ENCODE data around the gene PAPLN.
"Not testable (repeated sequence)": the region's sequence is repeated elsewhere in the genome, so short reads cannot be mapped to it uniquely, and the experiment has no call there.

PAPLN gene

DNA sequence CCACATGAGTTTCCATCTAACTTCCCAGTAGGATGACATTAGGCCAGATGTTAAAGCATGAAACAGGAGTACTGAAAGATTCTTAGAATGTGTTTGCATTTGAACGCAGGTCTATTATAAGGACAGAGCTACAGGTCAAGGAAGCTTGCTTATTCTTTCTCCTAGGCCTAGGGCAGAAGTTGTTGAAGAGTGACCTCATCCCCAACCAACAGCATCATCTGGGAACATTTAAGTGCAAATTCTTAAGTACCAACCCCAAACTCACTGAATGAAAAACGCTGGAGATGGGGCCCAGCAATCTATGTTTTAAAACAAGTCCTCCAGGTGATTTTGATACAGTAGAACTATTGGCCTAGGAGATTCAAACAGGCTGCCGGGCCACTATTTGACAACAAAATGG is 52.4 kb downstream of the PAPLN start:
- no peak for DNase-seq (ENCODE audit: low spot score)

DNA sequence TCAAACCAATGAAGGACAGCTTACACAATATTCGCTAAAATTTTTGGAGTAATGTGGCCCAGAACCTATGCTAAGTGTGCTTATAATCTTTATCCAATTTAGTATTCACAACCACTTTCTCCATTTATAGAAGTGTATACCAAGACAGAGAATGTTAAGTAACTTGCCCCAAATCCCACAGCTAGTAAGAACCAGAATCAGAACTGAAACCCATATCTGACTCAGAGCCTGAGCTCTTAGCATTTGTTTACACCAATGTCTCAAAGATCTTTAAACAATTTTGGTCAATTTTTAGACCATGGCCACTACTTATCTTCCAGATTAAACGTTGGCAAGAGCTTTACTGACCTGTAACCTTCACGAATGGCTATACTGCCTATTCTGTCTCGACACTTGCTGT is 53.0 kb downstream of the PAPLN start:
- DNase-seq (ENCODE audit: low spot score) = no peak

DNA sequence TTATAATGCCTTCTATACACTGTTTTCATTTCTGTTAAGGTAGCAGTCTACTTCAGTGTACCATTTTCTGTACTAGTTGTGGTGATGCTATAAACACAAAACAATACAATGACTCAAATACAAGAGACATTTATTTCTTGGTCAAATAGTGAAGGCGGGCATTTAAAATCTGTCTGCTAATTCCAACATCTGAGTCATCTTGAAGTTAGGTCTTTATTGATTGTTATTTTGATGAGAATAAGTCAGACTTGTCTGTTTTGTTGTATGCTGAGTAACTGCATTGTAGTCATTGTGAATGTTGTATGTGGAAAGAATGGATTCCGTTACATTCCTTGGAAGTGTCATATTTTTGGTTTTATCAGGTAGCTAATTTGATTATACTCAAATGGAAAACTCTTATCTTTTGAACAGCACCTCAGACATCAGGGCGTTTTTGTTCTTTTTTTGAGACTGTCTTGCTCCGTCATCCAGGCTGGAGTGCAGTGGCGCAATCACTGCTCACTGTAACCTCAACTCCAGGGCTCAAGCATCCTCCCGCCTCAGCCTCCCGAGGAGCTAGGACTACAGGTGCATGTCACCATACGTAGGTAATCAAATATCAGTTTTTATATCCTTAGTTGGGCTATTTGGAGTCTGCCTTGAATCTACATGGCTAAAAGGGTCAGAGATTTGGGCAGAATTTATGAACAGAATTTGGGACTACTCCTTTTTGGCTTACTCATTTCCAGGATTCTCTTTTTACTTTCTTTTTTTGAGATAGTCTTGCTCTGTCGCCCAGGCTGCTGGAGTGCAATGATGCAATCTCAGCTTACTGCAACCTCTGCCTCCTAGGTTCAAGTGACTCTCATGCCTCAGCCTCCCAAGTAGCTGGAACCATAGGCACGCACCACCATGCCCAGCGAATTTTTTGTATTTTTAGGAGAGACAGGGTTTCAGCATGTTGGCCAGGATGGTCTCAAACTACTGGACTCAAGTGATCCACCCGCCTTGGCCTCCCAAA is 56.8 kb downstream of the PAPLN start:
- DNase-seq (ENCODE audit: low spot score) = no peak

DNA sequence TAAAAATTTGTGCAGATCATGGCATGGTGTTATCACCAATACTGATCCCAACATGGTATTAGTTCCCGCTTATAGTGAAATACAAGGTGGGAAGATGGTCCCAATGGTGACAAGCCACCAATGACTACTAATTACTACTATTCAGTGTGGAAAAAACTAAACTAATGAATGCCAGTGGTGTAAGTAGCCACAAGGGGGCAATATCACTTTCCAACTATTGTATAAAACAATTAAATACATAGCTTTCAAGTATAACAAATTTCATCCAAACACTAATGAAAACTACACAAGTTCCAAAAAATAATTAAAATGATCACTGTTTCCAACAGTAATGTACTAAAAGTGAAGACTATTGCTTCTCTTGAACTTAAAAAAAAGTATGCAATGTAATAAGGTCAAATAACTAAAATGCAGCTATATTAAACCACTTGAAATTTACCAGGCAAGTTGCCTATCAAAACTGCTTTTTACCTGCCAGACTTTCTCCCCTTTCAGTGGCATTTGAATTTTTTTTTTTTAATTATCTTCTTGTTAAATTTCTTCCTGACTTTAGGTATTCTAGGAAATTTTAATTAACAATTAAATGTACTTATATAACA is 58.0 kb downstream of the PAPLN start:
- DNase-seq (ENCODE audit: low spot score) = peak; percentile 35

DNA sequence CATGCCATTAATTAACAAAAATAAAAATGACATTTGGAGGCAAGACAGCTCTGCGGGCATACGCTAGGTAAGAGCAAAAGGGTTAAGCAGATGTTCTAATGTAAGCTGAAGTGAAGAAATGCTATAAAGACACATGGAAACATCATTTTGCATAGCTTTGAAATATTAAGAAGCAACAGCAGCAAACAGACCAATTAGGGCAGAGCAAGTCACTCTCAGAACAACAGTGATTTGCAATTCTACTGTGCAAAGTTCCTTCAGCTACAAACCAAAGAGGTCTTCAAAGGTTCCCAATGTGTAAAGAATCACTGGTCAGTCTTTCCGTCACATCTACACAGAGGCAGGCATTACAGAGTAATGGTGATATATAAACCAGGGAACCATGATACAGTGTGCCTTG is 68.2 kb downstream of the PAPLN start:
- no peak for DNase-seq (ENCODE audit: low spot score)

DNA sequence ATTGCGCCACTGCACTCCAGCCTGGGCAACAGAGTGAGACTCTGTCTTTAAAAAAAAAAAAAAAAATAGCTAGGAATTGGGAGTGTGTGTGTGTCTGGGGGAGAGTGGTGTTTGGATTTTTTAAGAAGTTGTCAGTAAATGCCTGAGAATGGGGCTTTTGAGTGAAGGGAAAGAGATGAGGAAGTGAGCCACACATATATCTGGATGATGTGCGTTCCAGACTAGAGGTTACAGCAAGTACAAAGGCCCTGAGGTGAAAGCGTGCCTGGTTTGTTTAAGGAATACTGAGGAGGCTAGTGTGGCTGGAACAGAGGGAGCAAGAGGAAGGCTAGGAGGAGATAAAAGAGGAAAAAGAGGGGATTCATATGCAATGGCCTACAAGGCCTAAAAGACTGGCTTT is 70.0 kb downstream of the PAPLN start:
- DNase-seq (ENCODE audit: low spot score) = no peak

DNA sequence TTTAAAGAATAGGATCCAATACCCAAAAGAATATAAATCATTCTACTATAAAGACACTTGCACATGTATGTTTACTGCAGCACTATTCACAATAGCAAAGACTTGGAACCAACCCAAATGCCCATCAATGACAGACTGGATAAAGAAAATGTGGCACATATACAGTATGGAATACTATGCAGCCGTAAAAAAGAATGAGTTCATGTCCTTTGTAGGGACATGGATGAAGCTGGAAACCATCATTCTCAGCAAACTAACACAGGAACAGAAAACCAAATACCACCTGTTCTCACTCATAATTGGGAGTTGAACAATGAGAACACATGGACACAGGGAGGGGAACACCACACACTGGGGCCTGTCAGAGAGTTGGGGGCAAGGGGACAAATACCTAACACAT is 71.9 kb downstream of the PAPLN start:
- not testable (repeated sequence) for DNase-seq (ENCODE audit: low spot score)

DNA sequence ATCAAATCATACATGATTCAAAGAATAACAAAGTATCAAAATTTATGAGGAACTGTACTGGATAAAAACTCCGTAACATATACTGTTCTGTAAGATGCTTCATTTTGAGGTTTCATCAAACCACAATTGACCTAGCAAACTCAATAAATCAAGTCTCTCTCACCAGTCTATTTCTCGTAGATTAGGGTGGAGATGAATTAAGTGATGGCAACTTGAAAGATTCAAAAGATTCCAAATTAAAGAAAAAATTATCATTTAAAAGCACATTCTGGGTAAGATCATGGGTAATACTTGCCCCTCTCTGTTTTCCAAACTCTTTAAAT is 74.4 kb downstream of the PAPLN start:
- no peak for DNase-seq (ENCODE audit: low spot score)

DNA sequence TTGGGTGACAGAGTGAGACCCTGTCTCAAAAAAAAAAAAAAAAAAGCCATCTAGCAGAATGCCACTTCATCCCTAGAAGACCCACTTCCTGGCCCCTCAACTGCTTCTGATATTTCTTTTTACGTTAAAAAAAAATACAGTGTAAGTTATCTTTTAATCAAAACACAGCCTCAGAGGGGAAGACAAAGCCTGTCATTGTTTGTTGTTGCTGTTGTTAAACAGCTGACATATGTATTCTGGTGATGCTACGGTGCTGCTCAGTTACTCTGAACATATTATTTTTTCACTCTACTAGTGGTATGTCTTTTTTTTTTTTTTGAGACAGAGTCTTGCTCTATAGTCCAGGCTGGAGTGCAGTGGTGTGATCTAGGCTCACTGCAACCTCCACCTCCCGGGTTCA is 75.4 kb downstream of the PAPLN start:
- DNase-seq (ENCODE audit: low spot score) = peak; percentile 41

DNA sequence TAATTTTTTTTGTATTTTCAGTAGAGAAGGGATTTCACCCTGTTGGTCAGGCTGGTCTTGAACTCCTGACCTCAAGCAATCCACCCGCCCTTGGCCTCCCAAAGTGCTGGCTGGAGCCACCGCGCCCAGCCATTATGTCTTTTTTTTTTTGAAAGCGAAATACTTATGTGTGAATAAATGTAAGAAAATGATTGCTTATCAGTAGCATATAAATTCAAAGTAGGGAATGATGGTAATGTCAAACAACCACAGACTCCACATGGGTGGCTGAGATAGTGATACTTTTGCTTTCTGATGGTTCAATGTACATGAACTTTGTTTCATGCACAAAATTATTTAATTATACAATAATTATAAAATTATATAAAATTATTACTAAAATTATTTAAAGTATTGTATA is 75.8 kb downstream of the PAPLN start:
- DNase-seq (ENCODE audit: low spot score) = no peak

DNA sequence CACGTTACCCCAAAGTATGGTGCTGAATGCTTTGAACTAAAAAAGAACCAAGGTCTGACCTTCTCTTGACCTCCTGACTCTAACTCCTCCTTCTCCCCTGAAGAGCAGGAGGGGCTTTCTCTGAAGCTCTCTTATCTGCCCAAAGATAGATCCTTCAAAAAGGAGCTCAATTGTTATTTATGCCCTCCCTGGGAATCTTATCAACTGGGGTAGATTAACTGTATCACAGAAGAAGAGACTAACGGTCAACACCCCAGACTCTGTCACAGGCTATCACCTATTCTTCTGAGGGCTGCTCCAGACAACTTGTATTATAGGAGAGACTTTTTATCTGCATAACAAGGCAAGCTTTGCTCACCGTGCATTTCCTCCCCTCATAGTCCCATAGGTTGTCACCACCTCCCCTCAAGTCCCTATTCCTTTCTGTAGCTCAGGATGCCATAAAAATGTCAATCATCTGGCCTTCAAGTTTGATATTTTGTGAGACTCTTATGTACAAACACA is 86.6 kb downstream of the PAPLN start:
- DNase-seq (ENCODE audit: low spot score) = no peak
